Adipocyte (in vitro differentiated cells): ENCODE results near the gene LRRC15.
A peak's percentile ranks its signal among the peaks of the same experiment; 100 is the strongest.

ENCODE experiments used
- DNase-seq: peaks from one replicate; pipeline ENCODE4 v3.0.0-alpha.2; 2015; ENCODE audit warnings: low read depth
- H3K27me3 ChIP-seq: replicated peaks from 2 replicates; pipeline ENCODE4 v1.7.0; 2013; ENCODE audit warnings: mild to moderate bottlenecking, low read length, moderate library complexity; ENCODE audit not compliant: control insufficient read depth, insufficient read depth
- H3K36me3 ChIP-seq: 2 replicates; pipeline ENCODE4 v1.7.0; 2013; ENCODE audit warnings: low read length, mild to moderate bottlenecking, moderate library complexity; ENCODE audit not compliant: control insufficient read depth, insufficient read depth, severe bottlenecking
- H3K4me1 ChIP-seq: 2 replicates; pipeline ENCODE4 v1.7.0; 2013; ENCODE audit warnings: mild to moderate bottlenecking, low read length, moderate library complexity; ENCODE audit not compliant: control insufficient read depth, insufficient read depth
- H3K4me3 ChIP-seq: 2 replicates; pipeline ENCODE4 v1.7.0; 2013; ENCODE audit warnings: mild to moderate bottlenecking, low read length, moderate library complexity
- H3K9ac ChIP-seq: 2 replicates; pipeline ENCODE4 v1.7.0; 2013; ENCODE audit warnings: mild to moderate bottlenecking, low read length, moderate library complexity
- H3K9me3 ChIP-seq: 2 replicates; pipeline ENCODE4 v1.7.0; 2013; ENCODE audit warnings: mild to moderate bottlenecking, low read length, moderate library complexity; ENCODE audit not compliant: control insufficient read depth

LRRC15 gene

DNA sequence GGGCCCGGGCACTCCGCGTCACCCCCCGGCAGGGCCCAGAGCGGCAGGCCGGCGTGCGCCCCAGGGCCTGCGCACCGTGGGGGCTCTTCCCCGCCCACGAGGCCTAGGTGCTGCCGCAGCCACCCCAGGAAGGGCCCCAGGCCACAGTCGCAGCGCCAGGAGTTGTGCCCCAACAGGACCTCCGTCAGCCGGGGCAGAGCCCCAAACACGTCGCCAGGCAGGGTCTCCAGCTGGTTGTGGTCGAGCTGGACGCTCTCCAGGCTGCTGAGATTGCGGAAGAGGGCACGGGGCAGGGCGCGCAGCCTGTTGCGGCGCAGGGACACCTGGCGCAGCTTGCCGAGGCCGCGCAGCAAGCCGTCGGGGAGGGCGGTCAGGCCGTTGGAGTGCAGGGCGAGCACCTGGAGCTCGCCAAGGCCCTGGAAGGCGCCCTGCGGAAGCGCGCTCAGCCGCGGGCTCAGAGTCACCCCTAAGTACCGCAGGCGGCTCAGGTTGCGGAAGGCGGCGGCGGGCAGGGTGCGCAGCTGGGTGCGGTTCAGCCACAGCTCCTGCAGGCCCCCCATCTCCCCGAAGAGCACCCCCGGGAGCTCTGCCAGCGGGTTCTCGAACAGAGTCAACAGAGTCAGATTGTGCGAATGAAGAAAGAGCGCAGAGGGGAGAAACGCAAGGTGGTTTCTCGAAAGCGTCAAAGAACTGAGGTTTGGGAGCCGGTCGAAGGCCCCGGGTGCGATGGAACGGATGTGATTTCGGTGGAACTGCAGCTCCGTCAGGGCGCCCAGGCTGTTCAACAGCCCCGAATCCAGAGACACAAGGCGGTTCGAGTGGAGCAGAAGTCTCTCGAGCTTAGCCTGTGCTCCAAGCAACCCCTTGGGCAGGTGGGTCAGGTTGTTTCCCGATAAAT lies 27.6 kb upstream of the LRRC15 start:
- Histone ChIP-seq H3K9ac (no peak overlapping the region), H3K4me3 (peak overlapping the region; percentile 50), H3K27me3 (peaks cover 19% of the 10 kb centered on the region), H3K9me3 (no peaks in the 10 kb centered on the region), H3K36me3 (peaks cover 4% of the 10 kb centered on the region), H3K4me1 (peaks cover 7% of the 10 kb centered on the region)
- no peak for DNase-seq

DNA sequence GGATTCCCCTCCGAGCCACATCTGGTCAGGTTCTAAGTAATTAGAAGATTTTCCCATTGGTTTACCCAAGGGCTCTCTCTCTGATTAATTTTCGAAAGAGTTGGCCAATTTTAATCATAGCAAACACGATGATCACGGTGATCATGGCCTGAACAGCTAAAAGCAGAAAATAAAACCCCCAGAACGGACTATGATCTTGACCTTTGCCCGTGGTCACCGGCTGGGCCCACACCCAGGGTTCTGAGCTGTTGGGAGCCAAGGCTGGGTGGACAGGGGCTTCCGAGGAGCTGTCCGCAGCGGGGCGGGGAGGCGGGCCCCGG lies 27.0 kb upstream of the LRRC15 start:
- Histone ChIP-seq H3K9me3 (no peaks in the 10 kb centered on the region), H3K36me3 (peaks cover 4% of the 10 kb centered on the region), H3K27me3 (peaks cover 19% of the 10 kb centered on the region), H3K4me1 (peaks cover 7% of the 10 kb centered on the region), H3K4me3 (peak overlapping the region; percentile 50), H3K9ac (no peak overlapping the region)
- DNase-seq = no peak

DNA sequence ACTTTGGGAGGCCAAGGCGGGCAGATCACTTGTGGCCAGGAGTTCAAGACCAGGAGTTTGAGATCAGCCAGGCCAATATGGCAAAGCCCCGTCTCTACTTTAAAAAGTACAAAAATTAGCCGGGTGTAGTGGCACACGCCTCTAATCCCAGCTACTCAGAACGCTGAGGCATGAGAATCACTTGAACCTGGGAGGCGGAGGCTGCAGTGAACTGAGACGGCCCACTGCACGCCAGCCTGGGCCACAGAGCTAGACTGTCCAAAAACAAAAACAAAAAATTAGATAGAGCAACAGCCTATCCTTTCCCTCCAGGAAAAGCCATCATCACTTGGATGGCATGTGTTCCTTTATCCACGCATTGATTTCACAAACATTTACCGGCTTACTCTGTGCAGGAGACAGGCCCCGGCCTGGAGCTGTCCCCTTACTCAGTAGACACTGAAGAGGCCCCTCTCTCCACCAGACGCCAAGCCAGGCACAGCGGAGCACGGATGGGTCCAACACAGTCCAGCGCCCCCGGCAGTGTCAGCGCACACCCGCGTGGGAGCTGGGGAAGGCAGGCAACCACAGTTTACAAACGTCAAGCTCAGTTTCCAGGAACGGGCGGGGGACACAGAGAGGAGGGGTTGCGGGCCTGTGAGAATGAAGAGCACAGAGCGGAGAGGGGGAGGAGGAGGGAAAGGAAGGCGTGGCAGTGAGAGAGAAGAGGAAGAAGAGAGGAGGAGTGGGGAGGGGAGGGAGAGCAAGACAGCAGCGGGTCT lies 26.4 kb upstream of the LRRC15 start:
- peak; percentile 43 for DNase-seq
- Histone ChIP-seq H3K4me3 (peak overlapping the region; percentile 50), H3K27me3 (peaks cover 20% of the 10 kb centered on the region)

DNA sequence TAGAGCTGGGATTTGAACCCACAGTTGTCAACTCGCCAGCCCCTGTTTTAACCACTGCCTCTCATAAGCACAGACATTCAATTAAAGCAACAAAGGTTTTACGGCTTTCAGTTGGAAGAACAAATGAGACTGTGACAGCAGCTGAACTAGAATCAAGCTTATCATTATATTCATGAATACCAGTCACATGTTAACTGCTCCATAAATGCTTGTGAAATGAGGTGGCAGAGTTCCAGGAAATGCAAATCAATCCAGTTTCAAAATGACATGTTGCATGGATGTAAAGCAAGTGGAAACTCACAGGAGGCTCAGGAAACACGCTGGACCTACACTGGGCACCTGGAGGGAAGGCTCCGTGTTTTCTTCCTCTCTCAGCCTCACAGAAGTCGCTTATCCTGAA lies 25.7 kb upstream of the LRRC15 start:
- Histone ChIP-seq H3K4me3 (no peak overlapping the region), H3K9ac (no peak overlapping the region), H3K4me1 (peaks cover 7% of the 10 kb centered on the region), H3K9me3 (peaks cover 12% of the 10 kb centered on the region), H3K27me3 (peaks cover 27% of the 10 kb centered on the region), H3K36me3 (no peaks in the 10 kb centered on the region)
- peak; percentile 21 for DNase-seq

More for the DNA sequence above, 26.4 kb upstream of the LRRC15 start:
- Histone ChIP-seq H3K9ac (no peak overlapping the region), H3K9me3 (peaks cover 5% of the 10 kb centered on the region), H3K4me1 (peaks cover 7% of the 10 kb centered on the region), H3K36me3 (no peaks in the 10 kb centered on the region)

DNA sequence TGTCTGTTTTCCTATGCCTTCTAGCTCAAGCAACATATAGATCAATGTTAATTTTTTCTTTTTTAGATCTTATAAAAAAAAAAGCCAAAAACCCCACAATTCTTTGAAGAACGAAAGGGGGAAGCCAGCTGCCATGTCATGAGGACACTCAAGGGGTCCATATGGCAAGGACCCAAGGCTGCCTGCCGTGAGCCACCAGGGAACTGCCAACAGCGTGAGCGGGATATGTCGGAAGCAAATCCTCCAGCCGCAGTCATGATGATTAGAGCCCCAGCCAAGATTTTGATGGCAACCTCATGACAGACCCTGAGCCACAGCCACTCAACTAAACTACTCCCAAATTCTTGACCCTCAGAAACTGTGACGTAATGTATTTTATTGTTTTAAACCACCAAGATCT lies 23.0 kb upstream of the LRRC15 start:
- no peak for DNase-seq
- Histone ChIP-seq H3K9ac (no peak overlapping the region), H3K36me3 (no peaks in the 10 kb centered on the region), H3K27me3 (peaks cover 21% of the 10 kb centered on the region), H3K4me1 (peaks cover 7% of the 10 kb centered on the region), H3K9me3 (peaks cover 16% of the 10 kb centered on the region), H3K4me3 (no peak overlapping the region)

DNA sequence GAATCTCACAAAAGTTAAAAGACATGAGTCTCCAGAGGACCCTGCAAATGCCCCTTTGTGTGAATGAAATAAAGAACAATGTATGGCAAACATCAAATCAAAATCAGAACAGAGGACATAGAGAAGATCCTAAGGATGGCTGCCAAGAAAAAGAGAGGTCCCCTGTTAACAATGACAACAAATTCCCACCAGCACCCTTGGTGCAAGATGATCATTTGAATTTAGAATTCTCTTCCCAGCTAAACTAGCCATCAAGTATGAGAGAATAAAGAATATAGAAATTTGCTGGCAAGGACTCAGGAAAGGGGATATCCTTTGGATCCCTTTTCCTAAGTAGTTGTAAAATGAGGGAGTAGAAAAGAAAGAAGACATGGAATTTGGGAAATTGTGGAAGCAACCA lies 21.3 kb upstream of the LRRC15 start:
- Histone ChIP-seq H3K4me1 (peaks cover 5% of the 10 kb centered on the region), H3K4me3 (no peak overlapping the region), H3K9me3 (peaks cover 16% of the 10 kb centered on the region), H3K9ac (no peak overlapping the region), H3K27me3 (peaks cover 29% of the 10 kb centered on the region), H3K36me3 (no peaks in the 10 kb centered on the region)
- DNase-seq = no peak

DNA sequence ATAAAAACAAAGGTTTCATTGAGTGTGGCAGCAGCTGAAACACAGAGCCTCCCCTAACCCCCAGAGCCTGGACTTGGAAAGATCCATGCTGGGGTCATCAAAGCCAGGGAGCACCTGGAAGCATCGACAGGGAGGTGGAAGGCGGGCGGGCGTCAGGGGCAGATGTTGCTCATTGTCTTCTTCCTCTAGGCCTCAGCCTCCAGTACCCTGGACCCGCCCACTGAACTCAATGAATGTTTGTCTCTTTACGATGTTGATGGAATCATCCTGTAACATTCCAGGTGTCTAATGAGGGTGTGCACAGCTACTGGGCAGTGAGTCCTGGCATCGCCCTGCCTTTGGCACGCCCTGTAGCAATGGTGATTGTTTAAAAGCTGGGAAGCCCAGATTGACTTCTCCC lies 19.7 kb upstream of the LRRC15 start:
- Histone ChIP-seq H3K36me3 (no peaks in the 10 kb centered on the region), H3K9me3 (peaks cover 16% of the 10 kb centered on the region), H3K9ac (no peak overlapping the region), H3K4me1 (no peaks in the 10 kb centered on the region), H3K4me3 (no peak overlapping the region), H3K27me3 (peaks cover 41% of the 10 kb centered on the region)
- no peak for DNase-seq

DNA sequence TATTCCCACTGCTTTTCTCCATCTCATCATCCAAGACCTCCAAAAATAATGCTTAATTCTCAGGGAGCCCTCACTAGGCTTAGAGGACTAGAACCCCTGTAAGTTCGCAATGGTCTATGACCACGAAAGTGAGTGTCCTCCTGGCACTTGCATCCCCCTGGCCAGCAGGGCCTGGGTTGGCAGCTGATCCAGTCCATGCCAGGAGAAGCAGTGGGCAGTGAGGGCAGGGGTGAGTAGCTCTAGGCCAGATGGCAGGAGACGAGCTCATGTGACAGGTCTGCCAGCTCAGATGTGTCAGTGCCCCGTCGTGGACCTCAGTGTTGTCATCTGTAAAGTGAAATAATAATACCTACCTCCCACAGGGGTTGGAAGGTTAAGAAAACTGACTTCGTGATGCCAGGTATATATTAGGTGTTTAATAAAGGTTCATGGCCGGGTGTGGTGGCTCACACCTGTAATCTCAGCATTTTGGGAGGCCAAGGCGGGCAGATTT lies 18.4 kb upstream of the LRRC15 start:
- peaks cover 52% of the 10 kb centered on the region for H3K27me3 ChIP-seq
- no peak overlapping the region for H3K9ac ChIP-seq
- DNase-seq = no peak
- H3K4me1 ChIP-seq = no peaks in the 10 kb centered on the region
- no peak overlapping the region for H3K4me3 ChIP-seq
- H3K36me3 ChIP-seq = no peaks in the 10 kb centered on the region
- H3K9me3 ChIP-seq = peaks cover 16% of the 10 kb centered on the region

DNA sequence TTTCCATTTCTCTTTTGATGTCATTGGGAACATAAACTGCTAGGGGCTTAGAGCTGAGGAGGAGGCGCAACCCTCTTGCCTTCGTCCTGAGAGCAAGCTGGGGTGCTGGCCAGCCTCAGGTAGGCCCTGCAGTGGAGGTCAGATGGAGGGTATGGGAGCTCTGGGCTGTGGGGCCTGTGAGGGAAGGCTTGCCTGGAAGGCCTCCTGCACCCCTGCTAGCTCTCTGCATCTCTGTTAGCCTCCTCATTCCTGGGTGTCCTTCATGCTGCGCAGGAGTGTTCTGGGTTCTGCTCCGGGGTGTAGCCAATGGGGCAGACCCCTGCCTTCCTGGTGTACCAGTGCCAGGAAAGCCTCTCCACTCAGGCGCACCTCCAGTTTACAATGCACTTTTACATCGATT lies 17.7 kb upstream of the LRRC15 start:
- H3K4me1 ChIP-seq = no peaks in the 10 kb centered on the region
- no peaks in the 10 kb centered on the region for H3K36me3 ChIP-seq
- H3K4me3 ChIP-seq = no peak overlapping the region
- peaks cover 16% of the 10 kb centered on the region for H3K9me3 ChIP-seq
- no peak for DNase-seq
- H3K9ac ChIP-seq = no peak overlapping the region
- H3K27me3 ChIP-seq = peaks cover 56% of the 10 kb centered on the region

DNA sequence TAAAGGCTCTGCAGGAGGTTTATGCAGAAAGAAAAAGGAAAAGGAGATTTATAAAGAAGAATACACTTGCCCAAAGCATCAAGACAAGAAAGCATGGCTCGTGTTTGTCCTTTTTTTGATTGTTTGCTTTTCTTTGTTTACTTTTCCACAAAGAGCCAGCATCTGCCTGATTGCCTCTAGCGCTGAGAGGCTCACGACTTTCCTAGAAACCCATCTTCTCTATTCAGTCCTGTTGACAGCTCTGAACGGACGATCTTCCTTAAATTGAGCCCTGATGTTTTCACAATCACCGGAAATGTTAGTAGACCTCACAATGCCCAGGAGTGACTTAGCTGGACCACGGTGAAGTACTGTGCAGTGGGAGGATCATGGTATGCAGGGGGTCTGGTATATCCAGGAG lies 17.1 kb upstream of the LRRC15 start:
- Histone ChIP-seq H3K9ac (no peak overlapping the region), H3K36me3 (no peaks in the 10 kb centered on the region)

DNA sequence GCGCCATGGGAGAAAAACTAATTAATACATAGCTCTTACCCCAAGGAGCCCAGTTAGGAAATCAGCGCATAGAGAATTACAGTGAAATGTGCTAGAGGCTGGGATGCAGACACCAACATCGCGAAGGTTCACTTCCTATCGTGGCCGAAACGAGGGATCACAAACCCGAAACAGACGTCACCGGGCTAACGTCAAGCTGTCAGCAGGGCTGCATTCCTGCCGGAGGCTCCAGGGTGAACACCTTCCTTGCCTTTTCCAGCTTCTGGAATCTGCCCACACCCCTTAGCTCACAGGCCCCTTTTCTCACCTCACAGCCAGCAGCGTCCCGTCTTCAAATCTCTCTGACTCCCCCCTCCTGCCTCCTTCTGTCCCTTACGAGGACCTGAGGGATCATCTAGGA lies 16.5 kb upstream of the LRRC15 start:
- Histone ChIP-seq H3K4me1 (no peaks in the 10 kb centered on the region), H3K4me3 (no peak overlapping the region), H3K36me3 (no peaks in the 10 kb centered on the region), H3K9me3 (peaks cover 12% of the 10 kb centered on the region), H3K27me3 (peaks cover 60% of the 10 kb centered on the region), H3K9ac (no peak overlapping the region)
- no peak for DNase-seq

More for the DNA sequence above, 17.1 kb upstream of the LRRC15 start:
- Histone ChIP-seq H3K4me1 (no peaks in the 10 kb centered on the region), H3K9me3 (peaks cover 16% of the 10 kb centered on the region), H3K27me3 (peaks cover 56% of the 10 kb centered on the region), H3K4me3 (no peak overlapping the region)
- no peak for DNase-seq
